Measurements from ENCODE around the gene PTK7.

PTK7 gene

DNA sequence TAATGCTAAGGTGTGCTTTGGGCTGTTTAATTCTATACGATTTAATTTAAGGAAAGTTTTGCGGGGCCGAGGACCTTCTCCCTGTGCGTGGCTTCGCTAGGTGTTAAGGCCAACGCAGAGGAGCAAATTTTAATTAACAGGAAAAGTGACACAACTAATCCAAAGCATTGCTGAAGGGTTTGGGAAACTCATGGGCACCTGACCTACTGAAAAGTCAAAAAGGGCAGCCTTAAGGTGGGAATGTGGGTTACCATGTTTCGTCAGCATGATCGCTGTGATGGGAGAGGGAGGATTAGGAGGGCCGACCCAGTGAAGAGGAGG lies 105.5 kb downstream of the PTK7 start:
- DNase-seq = no peak

DNA sequence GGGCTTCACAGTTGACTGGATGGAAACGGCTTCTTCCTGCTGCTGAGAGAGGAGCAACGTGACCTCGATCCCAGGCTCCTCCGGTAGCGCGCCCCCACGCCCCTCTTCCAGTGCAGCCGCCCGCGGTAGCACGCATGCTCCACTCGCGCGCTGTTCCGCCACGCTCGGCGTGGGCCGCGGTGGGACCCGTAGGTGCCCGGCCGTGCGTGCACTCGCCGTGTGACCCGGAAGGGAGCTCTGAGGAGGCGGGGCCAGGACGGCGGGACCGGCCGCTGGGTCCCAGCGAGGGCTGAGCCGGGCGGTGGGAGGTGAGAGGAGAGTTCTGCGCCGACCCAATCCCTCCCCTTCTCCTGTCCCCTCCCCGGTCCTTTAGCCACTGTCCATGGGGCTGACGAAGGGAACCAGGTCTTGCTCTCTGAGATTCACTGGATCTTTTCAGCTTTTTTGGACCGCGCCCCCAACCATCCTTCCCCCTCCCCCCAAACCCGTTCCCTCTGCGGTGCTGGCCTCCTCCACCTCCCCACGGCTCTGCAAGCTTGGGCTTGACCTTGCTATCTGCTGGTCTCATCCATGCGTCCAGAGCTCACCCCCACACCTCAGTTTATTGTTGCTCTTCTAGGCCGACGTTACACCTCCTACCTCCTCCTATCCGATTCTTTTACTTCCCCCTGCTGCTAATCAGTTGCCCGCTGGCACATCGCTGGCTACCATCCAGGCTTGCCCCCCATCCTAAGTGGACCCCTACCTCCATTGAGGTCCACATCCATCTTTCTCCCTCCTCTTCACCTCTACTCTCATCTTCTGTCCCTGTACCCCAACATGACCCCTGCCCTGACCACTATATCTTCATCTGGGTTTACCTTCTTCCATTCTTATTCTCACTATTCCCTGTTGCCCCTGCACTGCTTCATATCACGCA lies 106.1 kb downstream of the PTK7 start, which contains the start of gene CUL9:
Gene CUL9, plus strand, starts transcription at position 255 of the 919 bp plus-strand sequence. CDS start 2,115 bp downstream, outside the sequence.
- peak; percentile 62 to 70 for DNase-seq

DNA sequence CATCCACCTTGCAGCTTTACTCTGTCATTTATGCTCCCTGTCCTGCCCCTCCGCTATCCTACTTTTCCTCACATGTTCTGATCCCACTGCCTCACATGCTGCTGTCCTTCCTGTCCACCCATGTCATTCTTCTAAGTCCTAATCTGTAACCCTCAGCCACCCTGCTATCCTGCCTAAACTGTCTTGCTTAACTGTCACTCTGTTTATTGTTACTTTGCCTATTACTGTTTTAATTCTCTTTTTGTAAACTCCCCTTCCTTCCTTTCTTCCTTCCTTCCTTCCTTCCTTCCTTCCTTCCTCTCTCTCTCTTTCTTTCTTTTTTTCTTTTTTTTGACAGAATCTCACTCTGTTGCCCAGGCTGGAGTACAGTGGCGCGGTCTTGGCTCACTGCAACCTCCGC lies 107.3 kb downstream of the PTK7 start:
- DNase-seq = no peak

DNA sequence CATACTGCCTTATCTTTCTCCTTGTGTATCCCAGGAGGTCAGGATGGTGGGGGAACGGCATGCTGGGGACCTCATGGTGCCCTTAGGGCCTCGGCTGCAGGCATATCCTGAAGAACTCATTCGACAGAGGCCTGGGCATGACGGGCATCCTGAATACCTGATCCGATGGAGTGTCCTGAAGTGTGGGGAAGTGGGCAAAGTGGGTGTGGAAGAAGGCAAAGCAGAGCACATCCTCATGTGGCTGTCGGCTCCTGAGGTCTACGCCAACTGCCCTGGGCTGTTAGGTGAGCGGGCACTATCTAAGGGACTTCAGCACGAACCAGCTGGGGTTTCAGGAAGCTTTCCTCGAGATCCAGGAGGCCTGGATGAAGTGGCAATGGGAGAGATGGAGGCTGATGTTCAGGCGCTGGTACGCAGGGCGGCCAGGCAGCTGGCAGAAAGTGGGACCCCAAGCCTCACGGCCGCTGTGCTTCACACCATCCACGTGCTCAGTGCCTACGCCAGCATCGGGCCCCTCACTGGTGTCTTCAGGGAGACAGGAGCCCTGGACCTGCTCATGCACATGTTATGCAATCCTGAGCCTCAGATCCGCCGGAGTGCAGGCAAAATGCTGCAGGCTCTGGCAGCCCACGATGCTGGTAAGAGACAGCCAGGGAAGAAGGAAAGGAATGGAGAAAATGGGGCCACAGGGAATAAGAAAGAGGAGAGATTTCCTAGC lies 108.3 kb downstream of the PTK7 start:
- DNase-seq = no peak

DNA sequence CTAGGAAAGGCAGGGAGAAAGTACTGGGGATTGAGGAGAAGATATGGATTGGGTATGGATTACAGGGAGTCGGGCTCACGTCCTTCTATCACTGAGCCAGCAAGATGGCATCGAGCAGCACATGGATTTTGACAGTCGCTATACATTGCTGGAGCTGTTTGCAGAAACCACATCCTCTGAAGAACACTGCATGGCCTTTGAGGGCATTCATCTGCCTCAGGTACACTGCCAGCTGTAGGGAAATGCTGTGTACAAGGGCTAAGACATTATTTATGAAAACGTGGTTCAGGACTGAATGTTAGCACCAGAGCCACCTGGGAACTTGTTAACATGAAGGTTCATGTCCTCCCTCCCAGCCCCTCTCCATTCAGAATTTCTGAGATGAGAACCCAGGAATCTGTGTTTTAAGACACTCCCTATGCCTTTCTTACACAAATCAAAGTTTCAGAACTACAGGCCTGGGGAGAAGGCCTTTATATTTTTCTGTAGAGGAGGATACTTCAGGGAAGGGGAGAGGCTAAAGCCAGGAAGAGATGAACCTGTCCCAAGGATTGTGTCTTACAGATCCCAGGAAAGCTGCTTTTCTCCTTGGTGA lies 109.4 kb downstream of the PTK7 start:
- no peak for DNase-seq

DNA sequence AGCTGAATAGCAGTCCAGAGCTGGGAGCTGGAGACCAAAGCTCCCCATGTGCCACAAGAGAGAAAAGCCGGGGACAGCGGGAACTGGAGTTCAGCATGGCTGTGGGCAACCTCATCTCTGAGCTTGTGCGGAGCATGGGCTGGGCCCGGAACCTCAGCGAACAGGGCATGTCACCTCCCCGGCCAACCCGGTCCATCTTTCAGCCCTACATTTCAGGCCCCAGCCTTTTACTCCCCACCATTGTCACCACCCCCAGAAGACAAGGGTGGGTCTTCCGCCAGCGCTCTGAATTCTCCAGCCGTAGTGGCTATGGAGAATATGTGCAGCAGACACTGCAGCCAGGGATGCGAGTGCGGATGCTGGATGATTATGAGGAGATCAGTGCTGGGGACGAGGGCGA lies 109.9 kb downstream of the PTK7 start:
- DNase-seq = no peak

DNA sequence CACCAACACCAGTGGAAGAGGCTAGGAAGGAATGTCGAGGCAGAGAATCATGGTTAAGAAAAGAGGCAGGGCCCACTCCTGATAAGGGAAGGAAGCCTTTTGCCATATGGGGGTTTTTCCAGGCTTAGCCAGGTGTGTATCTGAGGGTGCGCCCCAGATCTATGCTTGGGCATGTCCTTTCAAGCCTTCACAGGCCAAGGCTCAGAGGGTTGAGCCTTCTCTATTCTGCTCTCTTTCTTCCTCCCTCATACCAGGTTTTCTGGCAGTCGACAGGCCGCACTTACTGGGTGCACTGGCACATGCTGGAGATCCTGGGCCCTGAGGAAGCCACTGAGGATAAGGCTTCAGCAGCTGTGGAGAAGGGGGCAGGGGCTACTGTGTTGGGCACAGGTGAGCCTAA lies 110.6 kb downstream of the PTK7 start:
- no peak for DNase-seq

DNA sequence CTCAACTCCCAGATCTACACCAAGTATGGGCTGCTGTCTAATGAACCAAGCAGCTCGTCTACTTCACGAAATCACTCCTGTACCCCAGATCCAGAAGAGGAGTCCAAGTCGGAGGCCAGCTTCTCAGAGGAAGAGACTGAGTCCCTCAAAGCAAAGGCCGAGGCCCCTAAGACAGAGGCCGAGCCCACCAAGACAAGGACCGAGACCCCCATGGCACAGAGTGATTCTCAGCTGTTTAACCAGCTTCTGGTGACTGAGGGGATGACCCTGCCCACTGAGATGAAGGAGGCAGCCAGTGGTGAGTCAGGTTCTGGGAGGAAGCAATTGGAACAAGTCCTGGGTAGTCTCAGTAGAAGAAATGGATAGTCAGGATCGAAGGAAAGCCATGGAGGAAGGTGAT lies 111.7 kb downstream of the PTK7 start:
- DNase-seq = no peak

DNA sequence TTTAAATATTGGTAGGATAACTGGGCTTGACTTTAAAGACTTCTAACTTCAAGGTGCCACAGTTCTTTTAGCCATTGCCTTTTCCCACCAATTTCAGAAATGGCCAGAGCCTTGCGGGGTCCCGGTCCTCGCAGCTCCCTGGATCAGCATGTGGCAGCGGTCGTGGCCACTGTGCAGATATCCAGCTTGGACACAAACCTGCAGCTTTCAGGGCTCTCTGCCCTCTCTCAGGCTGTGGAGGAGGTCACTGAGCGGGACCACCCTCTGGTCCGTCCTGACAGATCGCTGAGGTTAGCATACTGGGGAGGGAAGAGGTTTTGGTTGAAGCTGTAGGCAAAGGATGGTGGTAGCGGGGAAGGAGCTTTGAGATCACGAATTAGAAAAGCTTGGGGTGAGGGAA lies 112.3 kb downstream of the PTK7 start:
- DNase-seq = no peak

DNA sequence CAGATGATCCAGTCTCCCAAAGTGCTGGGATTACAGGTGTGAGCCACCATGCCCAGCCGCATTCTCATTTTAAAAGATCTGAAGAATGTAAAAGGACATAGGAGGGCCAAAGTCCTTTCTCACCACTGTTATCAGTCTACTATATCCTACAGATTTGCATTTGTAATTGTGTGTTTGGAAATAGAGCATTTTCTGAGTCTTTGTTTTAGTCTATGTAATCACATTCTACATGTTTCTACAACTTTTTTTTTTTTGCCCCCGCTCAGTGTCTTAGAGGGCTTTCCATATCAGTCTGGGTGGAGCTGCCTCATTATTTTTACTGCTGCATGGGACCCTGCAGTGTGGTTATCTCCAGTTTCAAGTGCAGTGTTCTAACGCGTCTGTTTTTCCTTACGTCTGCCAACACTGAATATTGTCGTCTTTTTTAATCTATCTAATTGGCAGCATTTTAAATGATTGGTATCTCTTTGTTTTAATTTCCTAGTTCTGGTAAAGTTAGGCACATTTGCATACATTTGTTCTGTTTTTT lies 113.7 kb downstream of the PTK7 start:
- no peak for DNase-seq

DNA sequence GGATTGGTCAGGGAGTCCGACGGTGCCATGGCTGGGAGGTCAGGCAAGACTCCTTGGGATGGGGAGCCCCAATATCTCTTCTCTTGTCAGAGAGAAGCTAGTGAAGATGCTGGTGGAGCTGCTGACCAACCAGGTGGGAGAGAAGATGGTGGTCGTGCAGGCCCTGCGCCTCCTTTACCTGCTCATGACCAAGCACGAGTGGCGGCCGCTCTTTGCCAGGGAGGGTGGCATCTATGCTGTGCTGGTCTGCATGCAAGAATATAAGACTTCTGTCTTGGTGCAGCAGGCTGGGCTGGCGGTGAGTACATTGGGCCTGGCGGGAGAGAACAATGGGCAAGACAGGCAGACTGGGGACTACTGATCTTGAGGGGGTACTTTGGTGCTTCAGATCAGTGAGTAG lies 116.8 kb downstream of the PTK7 start:
- DNase-seq = no peak

DNA sequence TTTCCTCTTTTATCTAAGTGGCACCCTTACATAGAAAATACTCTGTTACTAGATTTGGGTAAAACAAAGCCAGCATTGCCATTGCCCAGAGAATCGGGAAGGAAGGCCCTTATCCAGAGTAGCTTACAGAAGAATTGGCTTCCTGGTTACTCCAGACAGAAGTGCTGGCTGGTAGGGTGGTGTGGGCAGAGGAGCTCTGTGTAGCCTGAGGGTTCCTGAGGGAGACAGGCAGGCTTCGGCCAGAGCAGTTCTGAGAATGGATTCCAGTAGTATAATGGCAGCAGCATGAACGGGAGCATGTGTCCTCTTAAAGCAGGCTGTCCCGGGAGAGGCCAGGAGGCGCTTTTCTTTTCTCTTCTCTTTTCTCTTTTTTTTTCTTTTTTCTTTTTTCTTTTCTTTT lies 117.8 kb downstream of the PTK7 start:
- DNase-seq = no peak

DNA sequence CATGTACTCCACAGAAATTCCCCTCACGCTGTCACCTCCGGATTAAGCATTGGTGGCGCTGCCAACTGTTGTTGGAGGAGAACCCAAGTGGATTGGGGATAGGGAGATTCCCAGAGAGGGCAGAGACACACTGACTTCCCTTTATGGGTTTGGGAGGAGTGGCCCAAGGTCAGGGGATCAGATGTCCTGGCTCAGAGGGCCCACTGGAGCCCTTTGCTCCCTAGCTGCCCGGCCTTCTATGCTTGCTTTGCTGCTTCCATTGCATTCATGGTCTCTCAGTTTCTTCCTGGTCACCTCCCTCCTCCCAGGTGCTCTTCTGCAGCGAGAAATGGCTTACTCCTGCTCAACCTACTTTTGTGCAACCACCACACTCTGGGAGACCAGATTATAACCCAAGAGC lies 120.2 kb downstream of the PTK7 start:
- no peak for DNase-seq

DNA sequence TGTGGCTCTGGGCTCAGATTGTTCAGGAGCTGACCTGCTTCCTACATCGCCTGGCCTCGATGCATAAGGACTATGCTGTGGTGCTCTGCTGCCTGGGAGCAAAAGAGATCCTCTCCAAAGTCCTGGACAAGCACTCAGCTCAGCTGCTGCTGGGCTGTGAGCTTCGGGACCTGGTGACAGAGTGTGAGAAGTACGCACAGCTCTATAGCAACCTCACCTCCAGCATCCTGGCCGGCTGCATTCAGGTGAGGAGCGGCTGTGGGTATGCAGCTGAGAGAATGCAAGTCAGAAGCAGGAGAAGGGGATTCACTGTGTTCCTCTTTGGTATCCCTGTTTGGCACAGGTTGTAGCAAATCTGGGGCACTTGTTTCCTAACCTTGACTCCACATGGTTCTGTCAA lies 123.8 kb downstream of the PTK7 start:
- DNase-seq = no peak

DNA sequence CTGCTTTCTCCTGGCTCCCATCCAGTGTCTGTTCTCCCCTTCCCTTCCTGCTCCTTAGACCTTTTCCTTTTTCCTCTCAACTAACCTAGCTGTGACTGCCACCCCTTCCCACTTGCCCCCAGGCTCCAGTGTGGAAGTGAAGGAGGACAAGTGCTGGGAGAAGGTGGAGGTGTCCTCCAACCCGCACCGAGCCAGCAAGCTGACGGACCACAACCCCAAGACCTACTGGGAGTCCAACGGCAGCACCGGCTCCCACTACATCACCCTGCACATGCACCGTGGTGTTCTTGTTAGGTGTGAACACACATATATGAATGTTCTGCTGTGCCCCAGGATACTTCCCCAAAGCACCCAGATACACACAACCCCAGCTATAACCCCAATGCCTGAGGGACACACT lies 124.4 kb downstream of the PTK7 start:
- DNase-seq = no peak

DNA sequence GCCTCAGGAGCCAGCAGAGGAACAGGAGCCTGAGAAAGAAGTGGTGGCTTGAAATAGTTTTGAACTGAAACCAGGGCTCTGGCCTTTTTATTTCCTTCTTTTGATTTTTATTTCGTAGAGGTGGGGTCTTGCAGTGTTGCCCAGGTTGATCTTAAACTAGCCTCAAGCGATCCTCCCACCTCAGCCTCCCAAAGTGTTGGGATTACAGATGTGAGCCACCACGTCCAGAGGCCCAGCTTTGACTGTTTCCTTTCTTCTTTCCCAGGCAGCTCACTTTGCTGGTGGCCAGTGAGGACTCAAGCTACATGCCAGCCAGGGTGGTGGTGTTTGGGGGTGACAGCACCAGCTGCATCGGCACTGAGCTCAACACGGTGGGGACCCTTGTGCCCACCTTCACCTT lies 126.3 kb downstream of the PTK7 start:
- DNase-seq = no peak

DNA sequence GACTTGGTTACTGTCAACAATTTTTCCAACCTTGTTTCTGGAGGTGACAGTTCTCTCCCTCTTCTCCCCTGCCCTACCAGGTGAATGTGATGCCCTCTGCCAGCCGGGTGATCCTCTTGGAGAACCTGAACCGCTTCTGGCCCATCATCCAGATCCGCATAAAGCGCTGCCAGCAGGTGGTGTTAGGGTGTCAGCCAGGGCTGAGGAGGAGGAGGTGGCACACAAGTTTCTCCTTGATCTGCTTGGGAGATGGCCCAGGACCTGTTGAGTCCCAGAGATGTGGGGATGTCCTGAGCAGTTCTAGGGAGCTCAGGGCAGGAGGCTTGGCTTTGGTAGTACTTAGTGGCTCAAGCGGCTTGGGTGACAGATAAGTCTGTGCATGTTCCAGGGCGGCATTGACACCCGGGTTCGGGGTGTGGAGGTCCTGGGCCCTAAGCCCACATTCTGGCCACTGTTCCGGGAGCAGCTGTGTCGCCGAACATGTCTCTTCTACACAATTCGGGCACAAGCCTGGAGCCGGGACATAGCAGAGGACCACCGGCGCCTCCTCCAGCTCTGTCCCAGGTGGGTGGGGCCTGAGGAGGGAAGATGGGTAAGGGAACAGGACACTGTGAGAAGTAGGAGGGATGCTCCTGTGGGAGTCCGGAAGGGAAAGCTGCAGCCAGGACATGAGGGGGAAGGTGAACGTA lies 127.1 kb downstream of the PTK7 start:
- DNase-seq = no peak

DNA sequence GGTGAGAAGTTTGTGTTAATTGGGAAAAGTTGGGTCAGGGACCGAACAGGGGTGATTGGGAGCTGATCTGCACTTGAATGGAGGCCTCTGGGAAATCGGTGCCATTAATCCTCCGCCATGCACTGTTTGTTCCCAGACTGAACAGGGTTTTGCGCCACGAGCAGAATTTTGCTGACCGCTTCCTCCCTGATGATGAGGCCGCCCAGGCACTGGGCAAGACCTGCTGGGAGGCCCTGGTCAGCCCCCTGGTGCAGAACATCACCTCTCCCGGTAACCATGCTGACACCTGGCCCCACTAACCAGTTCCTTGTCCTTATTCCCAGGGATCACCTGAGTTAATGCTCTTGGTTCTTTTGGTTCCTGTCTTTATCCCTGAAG lies 127.6 kb downstream of the PTK7 start:
- DNase-seq = no peak

DNA sequence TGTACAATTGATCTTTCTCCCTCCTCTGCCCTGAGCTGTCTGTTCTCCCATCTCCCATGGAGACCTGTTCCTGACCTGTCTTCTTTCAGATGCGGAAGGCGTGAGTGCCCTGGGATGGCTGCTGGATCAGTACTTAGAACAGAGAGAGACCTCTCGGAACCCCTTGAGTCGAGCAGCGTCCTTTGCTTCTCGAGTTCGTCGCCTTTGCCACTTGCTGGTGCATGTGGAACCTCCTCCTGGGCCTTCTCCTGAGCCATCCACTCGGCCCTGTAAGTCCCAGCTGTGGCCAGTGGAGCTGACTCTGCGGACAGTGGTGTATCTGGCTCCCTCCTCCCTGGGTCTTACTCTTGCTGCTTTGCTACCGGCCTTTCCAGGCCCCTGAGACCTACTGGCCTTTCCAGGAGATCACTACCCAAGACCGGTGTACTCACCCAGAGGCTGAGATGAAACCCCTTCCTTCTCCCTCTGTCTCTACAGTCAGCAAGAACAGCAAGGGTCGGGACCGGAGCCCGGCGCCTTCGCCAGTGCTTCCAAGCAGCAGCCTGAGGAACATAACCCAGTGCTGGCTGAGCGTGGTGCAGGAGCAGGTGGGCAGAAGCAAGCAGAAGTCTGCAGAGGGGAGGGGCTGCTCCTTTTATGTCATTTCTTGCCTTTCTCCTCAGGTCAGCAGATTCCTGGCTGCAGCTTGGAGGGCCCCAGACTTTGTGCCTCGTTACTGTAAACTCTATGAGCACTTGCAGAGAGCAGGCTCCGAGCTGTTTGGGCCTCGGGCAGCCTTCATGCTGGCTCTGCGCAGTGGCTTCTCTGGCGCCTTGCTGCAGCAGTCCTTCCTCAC lies 128.4 kb downstream of the PTK7 start:
- no peak for DNase-seq

DNA sequence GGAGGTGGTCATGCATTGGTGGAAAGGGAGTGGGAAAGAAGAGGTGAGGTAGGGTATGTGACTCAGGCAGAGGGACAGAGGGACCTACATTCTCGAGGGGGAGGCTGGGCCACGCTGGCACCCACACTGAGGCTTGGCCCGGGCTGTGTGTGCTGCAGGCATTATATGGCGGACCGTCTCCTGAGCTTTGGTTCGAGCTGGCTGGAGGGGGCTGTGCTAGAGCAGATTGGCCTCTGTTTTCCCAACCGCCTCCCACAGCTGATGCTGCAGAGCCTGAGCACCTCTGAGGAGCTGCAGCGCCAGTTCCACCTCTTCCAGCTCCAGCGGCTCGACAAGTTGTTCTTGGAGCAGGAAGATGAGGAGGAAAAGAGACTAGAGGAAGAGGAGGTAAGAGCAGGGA lies 129.7 kb downstream of the PTK7 start:
- no peak for DNase-seq

DNA sequence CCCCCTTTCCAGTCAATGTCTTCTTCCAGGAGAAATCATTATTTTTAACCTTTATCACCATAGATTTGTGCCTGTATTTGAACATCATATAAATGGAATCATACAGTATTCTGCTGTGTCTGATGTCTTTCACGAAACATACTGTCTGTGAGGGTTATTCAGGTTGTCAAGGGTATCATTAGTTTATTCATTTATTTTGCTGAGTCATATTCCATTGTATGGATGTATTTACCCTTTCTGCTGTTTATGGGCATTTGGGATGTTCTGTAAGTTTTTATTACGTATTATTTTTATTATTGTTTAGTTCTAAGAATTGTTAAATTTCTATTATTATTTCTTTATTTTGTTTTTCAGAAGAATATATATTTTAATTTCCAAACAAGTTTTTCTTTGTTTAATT lies 131.2 kb downstream of the PTK7 start:
- DNase-seq = no peak
